HCT116 (cell line): Measurements from ENCODE around the gene FAM168A. TPM values are rescaled to one million over a fixed set of nuclear protein-coding genes. Genes with fewer than 3 reads are reported as not detected.

Experiments used
- ATAC-seq: fragments of 200-7000 bp; cut with Tn5 transposase; 2 replicates; pipeline ENCODE4 v1.9.1; 2020; ENCODE audit warnings: mild to moderate bottlenecking, moderate library complexity
- BruUV-seq: library from RNA; stranded (reverse); fragments of 400-500 nt; replicated peaks from 2 replicates; lab custom pipeline; 2021; lab: Mats Ljungman, UMichigan
- CTCF ChIA-PET: fragments of 300-600 bp; sonication (Branson Sonifier 250); formaldehyde crosslinking; loops from one replicate; lab custom pipeline; 2021; ENCODE audit warnings: antibody characterized with exemption; lab: Charles Lee
- POLR2A ChIA-PET: fragments of 300-600, 350-600 bp; sonication (Branson Sonifier 250); formaldehyde crosslinking; loops from one replicate; lab custom pipeline; 2021; ENCODE audit warnings: antibody characterized with exemption; lab: Charles Lee
- RAD21 ChIA-PET, 2 experiments: fragments of 300-600 bp; sonication (Branson Sonifier 250); formaldehyde crosslinking; loops; one replicate each; lab custom pipeline; 2023; ENCODE audit warnings: low total read pairs in 2 of 2; ENCODE audit not compliant: uncharacterized antibody in 2 of 2, unreplicated experiment in 2 of 2, low non-redundant PET in 1 of 2; lab: Charles Lee
- DNase-seq: peaks from one replicate; pipeline ENCODE4 v3.0.0-alpha.2; 2010; ENCODE audit warnings: low read depth, low spot score
- H2AFZ ChIP-seq: fragments of 200-600 bp; shearing (Covaris generic), sonication (generic); 2 replicates; pipeline ENCODE4 v1.6.1; 2017; ENCODE audit warnings: low read depth, mixed run types, mixed read lengths, antibody characterized with exemption, low read length; ENCODE audit not compliant: poor library complexity, severe bottlenecking
- H3K27ac ChIP-seq: 2 replicates; pipeline ENCODE4 v1.5.1; 2012; ENCODE audit warnings: low read depth, low read length
- H3K27me3 ChIP-seq: fragments of 200-600 bp; sonication (generic); 2 replicates; pipeline ENCODE4 v1.6.1; 2016; ENCODE audit warnings: mixed run types, low read length, mixed read lengths; ENCODE audit not compliant: insufficient read depth
- H3K36me3 ChIP-seq, 2 experiments: fragments of 200-500 bp in 1 of 2; fragments of 200-600 bp in 1 of 2; sonication (Bioruptor generic) in 1 of 2; sonication (generic) in 1 of 2; 2 replicates each; pipeline versions ENCODE4 v1.5.1 to v1.6.1; 2014 to 2016; ENCODE audit warnings: low read length in 2 of 2, inconsistent platforms in 1 of 2, mixed read lengths in 1 of 2, mixed run types in 1 of 2; ENCODE audit not compliant: insufficient read depth in 2 of 2, control insufficient read depth in 1 of 2
- H3K4me1 ChIP-seq, 2 experiments: fragments of 200-600 bp in 1 of 2; sonication (generic) in 1 of 2; 2 replicates each; pipeline versions ENCODE4 v1.5.1 to v1.6.1; 2012 to 2017; ENCODE audit warnings: low read length in 2 of 2, inconsistent platforms in 1 of 2, mild to moderate bottlenecking in 1 of 2, mixed read lengths in 1 of 2, mixed run types in 1 of 2, moderate library complexity in 1 of 2; ENCODE audit not compliant: insufficient read depth in 2 of 2, control insufficient read depth in 1 of 2
- H3K4me2 ChIP-seq: fragments of 200-600 bp; sonication (generic); 2 replicates; pipeline ENCODE4 v1.6.1; 2017; ENCODE audit warnings: mixed run types, low read length, mixed read lengths
- H3K4me3 ChIP-seq, 2 experiments: fragments of 200-600 bp in 1 of 2; sonication (generic) in 1 of 2; replicated peaks in 1 of 2; 2 replicates each; pipeline ENCODE4 v1.5.1; 2011 to 2016; ENCODE audit warnings: low read length in 2 of 2, control low read depth in 1 of 2, low read depth in 1 of 2, mild to moderate bottlenecking in 1 of 2, mixed read lengths in 1 of 2, mixed run types in 1 of 2
- H3K79me2 ChIP-seq: fragments of 200-600 bp; sonication (generic); 2 replicates; pipeline ENCODE4 v1.6.1; 2017; ENCODE audit warnings: mild to moderate bottlenecking, mixed run types, low read length, moderate library complexity, mixed read lengths; ENCODE audit not compliant: insufficient read depth
- H3K9ac ChIP-seq: fragments of 200-600 bp; sonication (generic); 2 replicates; pipeline ENCODE4 v1.6.1; 2016; ENCODE audit warnings: low read length, mixed read lengths
- H3K9me2 ChIP-seq: fragments of 200-600 bp; sonication (generic), shearing (Covaris generic); 2 replicates; pipeline ENCODE4 v1.6.1; 2017; ENCODE audit warnings: mixed run types, mild to moderate bottlenecking, moderate library complexity; ENCODE audit not compliant: insufficient read depth
- H3K9me3 ChIP-seq, 2 experiments: fragments of 200-500 bp in 1 of 2; fragments of 200-600 bp in 1 of 2; sonication (Bioruptor generic) in 1 of 2; sonication (generic) in 1 of 2; 2 replicates each; pipeline ENCODE4 v1.6.1; 2014 to 2017; ENCODE audit warnings: low read length in 2 of 2, mixed read lengths in 2 of 2, inconsistent platforms in 1 of 2, low read depth in 1 of 2, mild to moderate bottlenecking in 1 of 2, mixed run types in 1 of 2, moderate library complexity in 1 of 2; ENCODE audit not compliant: control insufficient read depth in 1 of 2, insufficient read depth in 1 of 2
- H4K20me1 ChIP-seq: fragments of 200-600 bp; sonication (generic), shearing (Covaris generic); 2 replicates; pipeline ENCODE4 v1.6.1; 2017; ENCODE audit warnings: mixed run types, mild to moderate bottlenecking, moderate library complexity; ENCODE audit not compliant: insufficient read depth
- EGR1 ChIP-seq: IDR thresholded peaks from 2 replicates; pipeline ENCODE4 v1.6.1; 2012; ENCODE audit warnings: low read depth
- FOSL1 ChIP-seq: IDR thresholded peaks from 2 replicates; pipeline ENCODE4 v1.6.1; 2012; ENCODE audit warnings: low read depth
- JUND ChIP-seq: IDR thresholded peaks from 2 replicates; pipeline ENCODE4 v1.6.1; 2012
- POLR2AphosphoS5 ChIP-seq: IDR thresholded peaks from 2 replicates; pipeline ENCODE4 v1.6.1; 2011; ENCODE audit warnings: mild to moderate bottlenecking, low read depth, low read length, moderate library complexity
- SIN3A ChIP-seq: IDR thresholded peaks from 2 replicates; pipeline ENCODE4 v1.6.1; 2012; ENCODE audit warnings: low read depth
- TCF7L2 ChIP-seq: IDR thresholded peaks from 2 replicates; pipeline ENCODE4 v1.7.0; 2011; ENCODE audit warnings: borderline replicate concordance, inconsistent platforms; ENCODE audit not compliant: insufficient read depth, insufficient read length; ENCODE audit errors: extremely low read depth
- YY1 ChIP-seq: IDR thresholded peaks from 2 replicates; pipeline ENCODE4 v1.6.1; 2011; ENCODE audit warnings: low read length, low read depth, moderate library complexity, mild to moderate bottlenecking; ENCODE audit not compliant: insufficient replicate concordance; ENCODE audit errors: extremely low read depth
- intact Hi-C: fragments of 100-400 bp; cut with micrococcal nuclease; formaldehyde crosslinking; loops from 2 replicates; pipeline ENCODE4 v1.10.0; 2022
- total RNA-seq: library from RNA; stranded (reverse); gene quantifications from one replicate; pipeline ENCODE4 v1.2.1, GENCODE V29; 2021; ENCODE audit not compliant: unreplicated experiment
- TF ChIP-seq, protein P1 (sequence below), 3 experiments: fragments of 200-600 bp in 1 of 3; sonication (generic) in 1 of 3; IDR thresholded peaks in 2 of 3; conservative IDR thresholded peaks in 1 of 3; 2 replicates each; pipeline ENCODE4 v1.5.1; 2012 to 2017; ENCODE audit warnings: low read depth in 2 of 3, low read length in 2 of 3, antibody characterized with exemption in 1 of 3, borderline replicate concordance in 1 of 3, control low read depth in 1 of 3, mild to moderate bottlenecking in 1 of 3, mixed read lengths in 1 of 3, mixed run types in 1 of 3, moderate library complexity in 1 of 3; ENCODE audit not compliant: insufficient read depth in 1 of 3
- TF ChIP-seq, protein P2 (sequence below): IDR thresholded peaks from 2 replicates; pipeline ENCODE4 v1.6.1; 2012

The FAM168A gene
- total RNA-seq, 1 experiment from 2014 or later: 31.5 TPM

DNA sequence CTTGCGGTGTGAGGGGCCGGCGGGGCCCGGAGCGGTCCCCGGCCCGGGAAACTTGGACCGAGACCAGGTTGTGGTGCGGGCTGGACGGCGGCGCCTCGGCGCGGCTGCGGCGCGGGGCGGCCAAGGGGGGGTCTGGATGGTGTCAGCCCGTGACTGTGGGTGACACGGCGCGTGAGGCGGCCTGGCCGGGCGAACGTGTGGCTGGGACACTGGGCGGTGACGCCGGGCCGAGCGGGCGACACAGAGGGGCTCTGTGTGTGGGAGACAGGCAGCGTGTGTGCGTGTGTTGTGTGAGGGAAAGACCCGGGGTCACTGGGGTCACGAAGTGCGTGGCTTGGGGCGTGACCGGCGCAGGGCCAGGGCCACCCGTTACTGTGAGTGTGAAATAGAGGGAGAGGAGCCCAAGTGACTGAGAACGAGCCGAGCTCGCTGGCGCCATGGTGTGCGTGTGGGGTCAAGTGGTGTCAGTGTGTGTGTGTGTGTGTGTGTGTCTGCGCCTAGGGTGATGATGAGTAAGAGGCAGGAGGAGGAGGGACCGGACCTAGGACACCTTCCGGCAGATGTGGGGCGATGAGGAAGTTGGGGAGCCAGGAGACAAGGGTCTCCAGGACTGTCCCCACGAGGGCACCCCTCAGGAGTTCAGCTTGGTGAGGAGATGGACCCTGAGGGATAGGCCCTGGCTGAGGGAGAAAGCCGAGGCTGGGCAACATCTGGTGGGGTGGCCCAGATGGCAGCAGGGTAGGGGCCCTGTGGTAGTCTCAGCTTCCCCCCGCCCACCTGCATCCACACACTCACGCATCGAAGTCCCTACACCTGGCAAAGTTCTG lies 220.9 kb downstream of the FAM168A start:
- DNase-seq: peak; percentile 40
- TSS peak; percentile 55 for BruUV-seq
- POLR2A ChIA-PET: interaction anchor here (0.6 kb wide), 1 partner anchor 309 kb away, joined by 4 read pairs; no protein-coding TSS in a partner anchor

More for the DNA sequence above, 220.9 kb downstream of the FAM168A start:
- peak overlapping the region; percentile 88 for H3K4me2 ChIP-seq
- intact Hi-C loops: loop anchor here (5.0 kb wide), 1 partner anchor 70 kb away; the partner anchor contains the start of gene ARHGEF17
- peaks cover 0 to 7% of the 10 kb centered on the region in 2 experiments; a peak in 1 of 4 replicates for H3K36me3 ChIP-seq
- TF ChIP-seq TCF7L2 (peak; percentile 18), YY1 (peak; percentile 63), POLR2AphosphoS5 (peak; percentile 69), EGR1 (no peak), FOSL1 (no peak), SIN3A (no peak; the same call in 1 of the 2 replicates), JUND (no peak)
- TF ChIP-seq, protein P1, sequence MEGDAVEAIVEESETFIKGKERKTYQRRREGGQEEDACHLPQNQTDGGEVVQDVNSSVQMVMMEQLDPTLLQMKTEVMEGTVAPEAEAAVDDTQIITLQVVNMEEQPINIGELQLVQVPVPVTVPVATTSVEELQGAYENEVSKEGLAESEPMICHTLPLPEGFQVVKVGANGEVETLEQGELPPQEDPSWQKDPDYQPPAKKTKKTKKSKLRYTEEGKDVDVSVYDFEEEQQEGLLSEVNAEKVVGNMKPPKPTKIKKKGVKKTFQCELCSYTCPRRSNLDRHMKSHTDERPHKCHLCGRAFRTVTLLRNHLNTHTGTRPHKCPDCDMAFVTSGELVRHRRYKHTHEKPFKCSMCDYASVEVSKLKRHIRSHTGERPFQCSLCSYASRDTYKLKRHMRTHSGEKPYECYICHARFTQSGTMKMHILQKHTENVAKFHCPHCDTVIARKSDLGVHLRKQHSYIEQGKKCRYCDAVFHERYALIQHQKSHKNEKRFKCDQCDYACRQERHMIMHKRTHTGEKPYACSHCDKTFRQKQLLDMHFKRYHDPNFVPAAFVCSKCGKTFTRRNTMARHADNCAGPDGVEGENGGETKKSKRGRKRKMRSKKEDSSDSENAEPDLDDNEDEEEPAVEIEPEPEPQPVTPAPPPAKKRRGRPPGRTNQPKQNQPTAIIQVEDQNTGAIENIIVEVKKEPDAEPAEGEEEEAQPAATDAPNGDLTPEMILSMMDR (IDR thresholded peaks at IDR 0.05 in 2 of 3, conservative IDR thresholded peaks at IDR 0.05 in 1 of 3; ENCODE audit: borderline replicate concordance in 1 of 3, insufficient read depth in 1 of 3, low read depth in 2 of 3, low read length in 2 of 3): no peak
- TF ChIP-seq, protein P2, sequence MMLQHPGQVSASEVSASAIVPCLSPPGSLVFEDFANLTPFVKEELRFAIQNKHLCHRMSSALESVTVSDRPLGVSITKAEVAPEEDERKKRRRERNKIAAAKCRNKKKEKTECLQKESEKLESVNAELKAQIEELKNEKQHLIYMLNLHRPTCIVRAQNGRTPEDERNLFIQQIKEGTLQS: no peak
- TF ChIP-seq, all 23 proteins: peak for 3
- ATAC-seq: peak; percentile 39
- H3K27ac ChIP-seq: peak overlapping the region; percentile 88
- ChIA-PET CTCF (interaction anchor here (1.8 kb wide), 1 partner anchor 26 kb away, joined by 10 read pairs; no protein-coding TSS in a partner anchor), RAD21 (no interaction called here)
- H4K20me1 ChIP-seq: no peaks in the 10 kb centered on the region; the same call in 1 of the 2 replicates
- peaks cover 57% of the 10 kb centered on the region for H3K79me2 ChIP-seq
- H3K27me3 ChIP-seq: no peaks in the 10 kb centered on the region
- no peaks in the 10 kb centered on the region for H3K9me2 ChIP-seq
- H3K9me3 ChIP-seq: no peaks in the 10 kb centered on the region
- H2AFZ ChIP-seq: no peak overlapping the region
- H3K4me3 ChIP-seq: peak overlapping the region; percentile 87 to 97
- peak overlapping the region; percentile 100 for H3K9ac ChIP-seq
- H3K4me1 ChIP-seq: peaks cover 6 to 30% of the 10 kb centered on the region in 2 experiments; a peak in 3 of 4 replicates
